ENCODE results near the gene TPK1. TPM values are rescaled to one million over a fixed set of nuclear protein-coding genes. Genes with fewer than 3 reads are reported as not detected.

TPK1 gene
- total and polyA plus RNA-seq, 2 donors (not counting 1 experiment from before 2014, with no cell fraction given): 2.4 to 4.1 TPM

- no peak overlapping the region for H3K9ac ChIP-seq (ENCODE audit: insufficient read depth, low read length)
- no peaks in the 10 kb centered on the region for H3K36me3 ChIP-seq (ENCODE audit: control insufficient read depth, insufficient read depth, low read length)
- H3K4me2 ChIP-seq (ENCODE audit: extremely low read depth, insufficient read depth, low read length): no peak overlapping the region
- TF ChIP-seq EZH2 (IDR thresholded peaks at IDR 0.05; ENCODE audit: low read length, missing control alignments) (no peak), CTCF (conservative IDR thresholded peaks at IDR 0.05 in 1 of 2, IDR thresholded peaks at IDR 0.05 in 1 of 2; ENCODE audit: low read depth in 1 of 2, low read length in 2 of 2) (no peak)
- H3K4me1 ChIP-seq (ENCODE audit: control insufficient read depth, extremely low read depth, insufficient read depth, low read length): no peaks in the 10 kb centered on the region
- no peak overlapping the region for H2AFZ ChIP-seq (ENCODE audit: low read length)
- no peak for DNase-seq (ENCODE audit: low read depth in 2 of 2)
- no peaks in the 10 kb centered on the region for H3K9me3 ChIP-seq (ENCODE audit: control insufficient read depth, insufficient read depth, low read depth, low read length)
- no peaks in the 10 kb centered on the region for H4K20me1 ChIP-seq (ENCODE audit: control insufficient read depth, extremely low read depth, insufficient read depth, low read length)
- no peak overlapping the region for H3K27ac ChIP-seq (ENCODE audit: insufficient read depth, low read length)
- no peak overlapping the region for H3K4me3 ChIP-seq (replicated peaks in 1 of 4; ENCODE audit: control extremely low read depth in 1 of 4, insufficient read depth in 1 of 4, low read depth in 3 of 4, low read length in 4 of 4)
- H3K79me2 ChIP-seq (ENCODE audit: control insufficient read depth, insufficient read depth, low read length): no peaks in the 10 kb centered on the region
- H3K27me3 ChIP-seq (ENCODE audit: control insufficient read depth, insufficient read depth, low read length): no peaks in the 10 kb centered on the region
These were observed 304.7 kb downstream of the TPK1 start for GRCh38 chr7:144531181-144531580.

GRCh38 chr7:144529269-144529926, 306.5 kb downstream of the TPK1 start:
- no peaks in the 10 kb centered on the region for H3K79me2 ChIP-seq (ENCODE audit: control insufficient read depth, insufficient read depth, low read length)
- H3K36me3 ChIP-seq (ENCODE audit: control insufficient read depth, insufficient read depth, low read length): no peaks in the 10 kb centered on the region
- H3K9ac ChIP-seq (ENCODE audit: insufficient read depth, low read length): no peak overlapping the region
- TF ChIP-seq CTCF (conservative IDR thresholded peaks at IDR 0.05 in 1 of 2, IDR thresholded peaks at IDR 0.05 in 1 of 2; ENCODE audit: low read depth in 1 of 2, low read length in 2 of 2) (no peak), EZH2 (IDR thresholded peaks at IDR 0.05; ENCODE audit: low read length, missing control alignments) (no peak)
- no peaks in the 10 kb centered on the region for H3K9me3 ChIP-seq (ENCODE audit: control insufficient read depth, insufficient read depth, low read depth, low read length)
- H3K4me3 ChIP-seq (replicated peaks in 1 of 4; ENCODE audit: control extremely low read depth in 1 of 4, insufficient read depth in 1 of 4, low read depth in 3 of 4, low read length in 4 of 4): no peak overlapping the region
- H4K20me1 ChIP-seq (ENCODE audit: control insufficient read depth, extremely low read depth, insufficient read depth, low read length): no peaks in the 10 kb centered on the region
- no peaks in the 10 kb centered on the region for H3K4me1 ChIP-seq (ENCODE audit: control insufficient read depth, extremely low read depth, insufficient read depth, low read length)
- H3K27ac ChIP-seq (ENCODE audit: insufficient read depth, low read length): no peak overlapping the region
- DNase-seq (ENCODE audit: low read depth in 2 of 2): no peak
- H3K4me2 ChIP-seq (ENCODE audit: extremely low read depth, insufficient read depth, low read length): no peak overlapping the region
- H2AFZ ChIP-seq (ENCODE audit: low read length): no peak overlapping the region
- no peaks in the 10 kb centered on the region for H3K27me3 ChIP-seq (ENCODE audit: control insufficient read depth, insufficient read depth, low read length)

GRCh38 chr7:144528536-144529045, 307.3 kb downstream of the TPK1 start:
- Histone ChIP-seq H3K4me3 (replicated peaks in 1 of 4; ENCODE audit: control extremely low read depth in 1 of 4, insufficient read depth in 1 of 4, low read depth in 3 of 4, low read length in 4 of 4) (no peak overlapping the region), H3K36me3 (ENCODE audit: control insufficient read depth, insufficient read depth, low read length) (no peaks in the 10 kb centered on the region), H3K27ac (ENCODE audit: insufficient read depth, low read length) (no peak overlapping the region), H3K9me3 (ENCODE audit: control insufficient read depth, insufficient read depth, low read depth, low read length) (no peaks in the 10 kb centered on the region), H3K4me2 (ENCODE audit: extremely low read depth, insufficient read depth, low read length) (no peak overlapping the region), H3K9ac (ENCODE audit: insufficient read depth, low read length) (no peak overlapping the region), H3K4me1 (ENCODE audit: control insufficient read depth, extremely low read depth, insufficient read depth, low read length) (no peaks in the 10 kb centered on the region), H4K20me1 (ENCODE audit: control insufficient read depth, extremely low read depth, insufficient read depth, low read length) (no peaks in the 10 kb centered on the region), H3K27me3 (ENCODE audit: control insufficient read depth, insufficient read depth, low read length) (no peaks in the 10 kb centered on the region), H2AFZ (ENCODE audit: low read length) (no peak overlapping the region), H3K79me2 (ENCODE audit: control insufficient read depth, insufficient read depth, low read length) (no peaks in the 10 kb centered on the region)
- no peak for DNase-seq (ENCODE audit: low read depth in 2 of 2)
- TF ChIP-seq CTCF (conservative IDR thresholded peaks at IDR 0.05 in 1 of 2, IDR thresholded peaks at IDR 0.05 in 1 of 2; ENCODE audit: low read depth in 1 of 2, low read length in 2 of 2): no peak
- no peak for TF ChIP-seq EZH2 (IDR thresholded peaks at IDR 0.05; ENCODE audit: low read length, missing control alignments)
